ENCODE results near the gene SHKBP1. TPM values are rescaled to one million over a fixed set of nuclear protein-coding genes. Genes with fewer than 3 reads are reported as not detected.

SHKBP1 gene
- total and polyA plus RNA-seq, 2 donors from 2014 or later, result 69.6 to 91.3 TPM

DNA sequence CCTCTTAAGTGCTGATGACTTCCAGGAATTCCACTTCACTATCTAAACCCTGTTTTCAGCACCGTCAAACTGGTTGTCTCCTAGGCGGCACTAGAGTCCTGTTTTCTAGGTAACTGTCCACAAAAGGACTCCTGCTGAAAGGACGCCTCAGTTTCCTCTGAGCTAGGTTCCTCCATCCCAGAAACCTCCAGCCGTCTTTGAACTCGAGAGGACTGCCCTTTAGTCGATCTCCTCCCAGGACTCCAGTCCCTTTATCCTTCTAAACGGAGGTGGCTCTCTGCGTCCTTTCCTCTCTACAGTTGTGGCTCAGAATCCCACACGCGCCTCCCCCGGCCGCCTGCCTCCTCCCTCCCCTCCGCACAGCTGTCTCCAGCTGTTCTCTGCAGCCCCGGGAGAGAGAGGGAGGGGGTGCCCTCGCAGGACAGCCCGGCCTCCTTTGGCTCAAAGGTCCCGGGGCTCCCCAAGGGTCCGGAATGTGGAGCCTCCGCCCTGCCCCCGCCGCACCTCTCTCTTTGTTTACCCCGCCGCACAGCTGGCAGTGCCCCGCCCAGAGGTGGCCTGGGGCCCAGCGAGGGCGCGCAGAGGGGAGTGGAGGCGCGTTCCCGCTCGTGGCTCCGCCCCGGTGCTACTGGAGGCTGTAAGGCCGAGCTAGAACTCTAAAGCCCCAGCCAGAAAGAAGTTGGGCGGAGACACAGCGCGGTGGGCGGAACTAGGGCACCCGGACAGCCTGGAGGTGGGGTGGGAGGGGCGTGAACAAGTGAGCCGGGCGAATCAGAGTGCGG, 26.9 kb downstream of the SHKBP1 start:
- Histone ChIP-seq H3K9me3 (ENCODE audit: control insufficient read depth in 2 of 3, insufficient read depth in 1 of 3, low read length in 3 of 3) (no peaks in the 10 kb centered on the region), H3K36me3 (ENCODE audit: control insufficient read depth in 2 of 3, insufficient read depth in 3 of 3, low read length in 3 of 3) (no peaks in the 10 kb centered on the region), H3K27me3 (ENCODE audit: control insufficient read depth, insufficient read depth, low read length) (no peaks in the 10 kb centered on the region), H3K4me1 (ENCODE audit: control insufficient read depth in 2 of 3, insufficient read depth in 2 of 3, low read depth in 1 of 3, low read length in 3 of 3) (peaks cover 0 to 28% (median 3%) of the 10 kb centered on the region in 3 donors), H3K27ac (ENCODE audit: low read depth in 2 of 2, low read length in 2 of 2) (peak overlapping the region; percentile 88 to 89), H3K4me3 (ENCODE audit: low read length in 3 of 3) (peak overlapping the region; percentile 48 to 56 (median 56)), H3K9ac (ENCODE audit: low read length in 3 of 3) (no peak overlapping the region)
- intact Hi-C loops (cut with DNase I), result no loop called here
- TF ChIP-seq, protein P1, sequence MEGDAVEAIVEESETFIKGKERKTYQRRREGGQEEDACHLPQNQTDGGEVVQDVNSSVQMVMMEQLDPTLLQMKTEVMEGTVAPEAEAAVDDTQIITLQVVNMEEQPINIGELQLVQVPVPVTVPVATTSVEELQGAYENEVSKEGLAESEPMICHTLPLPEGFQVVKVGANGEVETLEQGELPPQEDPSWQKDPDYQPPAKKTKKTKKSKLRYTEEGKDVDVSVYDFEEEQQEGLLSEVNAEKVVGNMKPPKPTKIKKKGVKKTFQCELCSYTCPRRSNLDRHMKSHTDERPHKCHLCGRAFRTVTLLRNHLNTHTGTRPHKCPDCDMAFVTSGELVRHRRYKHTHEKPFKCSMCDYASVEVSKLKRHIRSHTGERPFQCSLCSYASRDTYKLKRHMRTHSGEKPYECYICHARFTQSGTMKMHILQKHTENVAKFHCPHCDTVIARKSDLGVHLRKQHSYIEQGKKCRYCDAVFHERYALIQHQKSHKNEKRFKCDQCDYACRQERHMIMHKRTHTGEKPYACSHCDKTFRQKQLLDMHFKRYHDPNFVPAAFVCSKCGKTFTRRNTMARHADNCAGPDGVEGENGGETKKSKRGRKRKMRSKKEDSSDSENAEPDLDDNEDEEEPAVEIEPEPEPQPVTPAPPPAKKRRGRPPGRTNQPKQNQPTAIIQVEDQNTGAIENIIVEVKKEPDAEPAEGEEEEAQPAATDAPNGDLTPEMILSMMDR (IDR thresholded peaks at IDR 0.05; ENCODE audit: borderline replicate concordance, extremely low read depth, insufficient read depth), result no peak
- DNase-seq (peak; percentile 99), FAIRE-seq (peak; percentile 57)

DNA sequence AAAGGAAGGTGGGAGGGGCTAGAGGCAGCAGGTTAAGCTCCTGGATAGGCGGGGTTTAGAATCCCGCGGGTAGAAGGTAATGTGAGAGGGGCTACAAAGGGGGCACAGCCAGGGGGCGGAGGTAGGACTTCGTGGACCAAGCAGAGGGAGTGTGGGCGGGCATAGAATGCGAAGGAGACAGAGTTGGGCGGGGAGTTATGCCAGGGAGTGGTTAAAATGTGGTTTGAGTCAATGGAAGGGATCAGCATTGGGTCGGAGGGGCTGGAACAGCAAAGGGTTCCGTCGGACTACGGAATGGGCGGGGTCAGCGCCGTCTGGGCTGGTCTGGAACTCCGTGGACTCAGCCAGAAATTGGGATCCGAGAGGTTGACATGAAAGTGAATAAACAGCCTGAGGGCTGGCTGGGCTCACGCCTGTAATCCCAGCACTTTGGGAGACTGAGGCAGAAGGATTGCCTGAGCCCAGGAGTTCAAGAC, 27.5 kb downstream of the SHKBP1 start:
- no peaks in the 10 kb centered on the region for H3K36me3 ChIP-seq (ENCODE audit: control insufficient read depth in 2 of 3, insufficient read depth in 3 of 3, low read length in 3 of 3)
- no peaks in the 10 kb centered on the region for H3K9me3 ChIP-seq (ENCODE audit: control insufficient read depth in 2 of 3, insufficient read depth in 1 of 3, low read length in 3 of 3)
- FAIRE-seq, result no peak
- intact Hi-C loops (cut with DNase I), result no loop called here
- H3K4me1 ChIP-seq (ENCODE audit: control insufficient read depth in 2 of 3, insufficient read depth in 2 of 3, low read depth in 1 of 3, low read length in 3 of 3), result peaks cover 0 to 28% (median 3%) of the 10 kb centered on the region in 3 donors
- H3K27ac ChIP-seq (ENCODE audit: low read depth in 2 of 2, low read length in 2 of 2), result peak overlapping the region in 1 of 2 donors; percentile 88
- no peaks in the 10 kb centered on the region for H3K27me3 ChIP-seq (ENCODE audit: control insufficient read depth, insufficient read depth, low read length)
- TF ChIP-seq, protein P1 (IDR thresholded peaks at IDR 0.05; ENCODE audit: borderline replicate concordance, extremely low read depth, insufficient read depth), result no peak
- H3K9ac ChIP-seq (ENCODE audit: low read length in 3 of 3), result no peak overlapping the region
- no peak for DNase-seq
- peak overlapping the region; percentile 13 to 56 (median 34) for H3K4me3 ChIP-seq (ENCODE audit: low read length in 3 of 3)

DNA sequence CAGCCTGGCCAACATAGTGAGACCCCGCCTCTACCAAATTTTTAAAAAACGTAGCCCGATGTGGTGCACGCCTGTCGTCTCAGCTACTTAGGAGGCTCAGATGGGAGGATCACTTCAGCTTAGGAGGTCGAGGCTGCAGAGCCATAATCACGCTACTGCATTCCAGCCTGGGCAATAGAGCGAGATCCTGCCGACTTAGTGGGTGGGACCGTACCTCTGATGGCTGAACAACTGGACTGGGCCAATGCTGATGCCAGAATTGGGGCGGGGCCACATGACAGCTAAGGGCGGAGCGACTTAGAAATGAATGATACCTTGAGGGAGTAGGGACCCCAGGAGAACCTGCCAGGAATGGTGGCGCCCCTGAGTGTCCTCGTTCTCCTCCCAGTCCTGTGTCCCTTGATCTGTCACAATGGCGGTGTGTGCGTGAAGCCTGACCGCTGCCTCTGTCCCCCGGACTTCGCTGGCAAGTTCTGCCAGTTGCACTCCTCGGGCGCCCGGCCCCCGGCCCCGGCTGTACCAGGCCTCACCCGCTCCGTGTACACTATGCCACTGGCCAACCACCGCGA, 28.1 kb downstream of the SHKBP1 start:
- Histone ChIP-seq H3K9ac (ENCODE audit: low read length in 3 of 3) (no peak overlapping the region), H3K27me3 (ENCODE audit: control insufficient read depth, insufficient read depth, low read length) (no peaks in the 10 kb centered on the region), H3K9me3 (ENCODE audit: control insufficient read depth in 2 of 3, insufficient read depth in 1 of 3, low read length in 3 of 3) (no peaks in the 10 kb centered on the region), H3K4me3 (ENCODE audit: low read length in 3 of 3) (peak overlapping the region in 1 of 3 donors; percentile 34), H3K4me1 (ENCODE audit: control insufficient read depth in 2 of 3, insufficient read depth in 2 of 3, low read depth in 1 of 3, low read length in 3 of 3) (peaks cover 0 to 30% (median 3%) of the 10 kb centered on the region in 3 donors), H3K36me3 (ENCODE audit: control insufficient read depth in 2 of 3, insufficient read depth in 3 of 3, low read length in 3 of 3) (no peaks in the 10 kb centered on the region), H3K27ac (ENCODE audit: low read depth in 2 of 2, low read length in 2 of 2) (no peak overlapping the region)
- no peak for FAIRE-seq
- peak in 1 of 5 donors; percentile 79 for DNase-seq
- TF ChIP-seq, protein P1 (IDR thresholded peaks at IDR 0.05; ENCODE audit: borderline replicate concordance, extremely low read depth, insufficient read depth), result no peak
- intact Hi-C loops (cut with DNase I), result no loop called here

Measured in kidney (tissue), 14 donors.